Medulla oblongata (tissue), 1 donor: ENCODE results near the gene RAF1.
A peak's percentile ranks its signal among the peaks of the same experiment; 100 is the strongest.
"Not testable (repeated sequence)": the region's sequence is repeated elsewhere in the genome, so short reads cannot be mapped to it uniquely, and the experiment has no call there.

ENCODE experiments used
- DNase-seq: peaks from one replicate; pipeline ENCODE4 v3.0.0-alpha.2; 2015; ENCODE audit errors: extremely low spot score

Gene RAF1

GRCh38 chr3:12677616-12678015 is 13.7 kb upstream of the RAF1 start:
- DNase-seq, result no peak

GRCh38 chr3:12675115-12675810 is 11.3 kb upstream of the RAF1 start:
- DNase-seq, result no peak

- DNase-seq, result not testable (repeated sequence)
These were observed 10.2 kb upstream of the RAF1 start for GRCh38 chr3:12673956-12674736.

GRCh38 chr3:12671120-12671450 is 7.2 kb upstream of the RAF1 start:
- DNase-seq, result no peak

GRCh38 chr3:12670365-12671119 is 6.6 kb upstream of the RAF1 start:
- no peak for DNase-seq

GRCh38 chr3:12663401-12663935 is 449 bp downstream of the RAF1 start:
- DNase-seq, result peak; percentile 51

GRCh38 chr3:12662593-12663400 is 1.1 kb downstream of the RAF1 start:
- peak; percentile 48 for DNase-seq

- DNase-seq, result no peak
These were observed 1.9 kb downstream of the RAF1 start for GRCh38 chr3:12661926-12662592.

- DNase-seq, result not testable (repeated sequence)
These were observed 2.5 kb downstream of the RAF1 start for GRCh38 chr3:12661375-12661774.

GRCh38 chr3:12660196-12660595 is 3.7 kb downstream of the RAF1 start:
- no peak for DNase-seq

- DNase-seq, result no peak
These were observed 4.5 kb downstream of the RAF1 start for GRCh38 chr3:12659316-12660015.

- no peak for DNase-seq
These were observed 5.3 kb downstream of the RAF1 start for GRCh38 chr3:12658593-12659058.

GRCh38 chr3:12656850-12657249 is 7.1 kb downstream of the RAF1 start:
- no peak for DNase-seq

- DNase-seq, result no peak
These were observed 7.7 kb downstream of the RAF1 start for GRCh38 chr3:12656193-12656592.

GRCh38 chr3:12655701-12656100 is 8.2 kb downstream of the RAF1 start:
- DNase-seq, result no peak

GRCh38 chr3:12653747-12654146 is 10.2 kb downstream of the RAF1 start:
- peak; percentile 6 for DNase-seq

- DNase-seq, result no peak
These were observed 15.4 kb downstream of the RAF1 start for GRCh38 chr3:12648384-12648959.

GRCh38 chr3:12644331-12644937 is 19.5 kb downstream of the RAF1 start:
- DNase-seq, result no peak

GRCh38 chr3:12643724-12644123 is 20.2 kb downstream of the RAF1 start:
- no peak for DNase-seq
